ENCODE measurements around the gene WDR38. TPM values are rescaled to one million over a fixed set of nuclear protein-coding genes. Genes with fewer than 3 reads are reported as not detected.
A peak's percentile ranks its signal among the peaks of the same experiment; 100 is the strongest.

The WDR38 gene
- total RNA-seq, 1 donor from 2014 or later, result not detected

DNA sequence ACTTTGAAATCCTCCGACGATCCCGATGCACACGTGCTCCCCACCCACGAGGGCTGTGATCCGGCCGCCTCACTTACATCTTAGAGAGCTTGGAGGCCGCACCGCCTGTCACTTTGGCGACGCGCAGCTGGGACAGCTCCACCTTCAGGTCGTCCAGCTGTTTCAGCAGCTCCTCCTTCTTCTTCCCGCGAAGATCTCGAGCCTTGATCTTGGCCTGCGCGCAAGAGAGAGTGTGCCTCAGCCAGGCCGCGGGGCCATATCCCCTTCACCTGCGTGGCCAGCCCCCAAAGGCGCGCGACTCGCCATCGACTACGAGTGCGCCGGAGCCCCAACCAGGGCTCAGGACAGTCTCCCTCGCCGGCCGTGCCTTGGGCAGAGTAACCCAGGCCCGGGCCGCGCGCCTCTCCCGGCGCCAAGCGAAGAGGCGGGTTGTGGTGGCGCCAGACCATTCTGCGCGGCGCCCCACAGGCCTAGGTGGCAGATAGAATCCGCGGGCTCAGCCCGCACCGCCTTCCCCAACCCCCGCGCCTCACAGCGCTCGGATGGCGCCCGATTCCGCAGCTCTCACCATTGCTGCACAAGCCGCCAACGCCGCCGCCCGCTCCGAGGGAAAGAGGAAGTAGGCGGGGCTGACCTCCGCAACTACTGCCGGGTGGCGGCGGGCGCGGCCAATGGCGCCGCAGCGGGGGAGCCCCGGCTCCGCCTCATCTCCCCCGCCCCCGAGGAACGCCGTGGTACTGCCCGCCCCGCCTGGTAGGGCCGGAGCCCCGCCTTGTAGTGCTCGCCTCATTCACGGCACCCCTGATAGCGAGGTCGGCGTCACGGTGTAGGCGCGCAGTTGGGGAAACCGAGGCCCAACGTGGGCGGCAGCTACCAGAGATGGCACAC is 8.3 kb downstream of the WDR38 start, which contains the start of the genes ARPC5L and RPL35:
Gene ARPC5L, plus strand, starts transcription at position 789 of the 888 bp plus-strand sequence. CDS start 7,161 bp downstream, outside the sequence.
Gene RPL35, minus strand, starts transcription at position 616 of the 888 bp plus-strand sequence. Its CDS starts 45 bp downstream, at position 571.
- Mint-ChIP-seq H3K4me3 (ENCODE audit: unreplicated experiment) (peak within 1 kb of the TSS; percentile 95), H3K27ac (ENCODE audit: unreplicated experiment) (peak within 1 kb of the TSS; percentile 72), H3K36me3 (ENCODE audit: low read depth, unreplicated experiment) (peaks cover 10% of the 10 kb centered on the region), H3K27me3 (ENCODE audit: unreplicated experiment) (peaks cover 9% of the 10 kb centered on the region), H3K9me3 (ENCODE audit: unreplicated experiment) (no peaks in the 10 kb centered on the region), H3K4me1 (ENCODE audit: unreplicated experiment) (peaks cover 10% of the 10 kb centered on the region)
- TF ChIP-seq, protein P1, sequence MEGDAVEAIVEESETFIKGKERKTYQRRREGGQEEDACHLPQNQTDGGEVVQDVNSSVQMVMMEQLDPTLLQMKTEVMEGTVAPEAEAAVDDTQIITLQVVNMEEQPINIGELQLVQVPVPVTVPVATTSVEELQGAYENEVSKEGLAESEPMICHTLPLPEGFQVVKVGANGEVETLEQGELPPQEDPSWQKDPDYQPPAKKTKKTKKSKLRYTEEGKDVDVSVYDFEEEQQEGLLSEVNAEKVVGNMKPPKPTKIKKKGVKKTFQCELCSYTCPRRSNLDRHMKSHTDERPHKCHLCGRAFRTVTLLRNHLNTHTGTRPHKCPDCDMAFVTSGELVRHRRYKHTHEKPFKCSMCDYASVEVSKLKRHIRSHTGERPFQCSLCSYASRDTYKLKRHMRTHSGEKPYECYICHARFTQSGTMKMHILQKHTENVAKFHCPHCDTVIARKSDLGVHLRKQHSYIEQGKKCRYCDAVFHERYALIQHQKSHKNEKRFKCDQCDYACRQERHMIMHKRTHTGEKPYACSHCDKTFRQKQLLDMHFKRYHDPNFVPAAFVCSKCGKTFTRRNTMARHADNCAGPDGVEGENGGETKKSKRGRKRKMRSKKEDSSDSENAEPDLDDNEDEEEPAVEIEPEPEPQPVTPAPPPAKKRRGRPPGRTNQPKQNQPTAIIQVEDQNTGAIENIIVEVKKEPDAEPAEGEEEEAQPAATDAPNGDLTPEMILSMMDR (IDR thresholded peaks at IDR 0.05; ENCODE audit: unreplicated experiment), result peak; percentile 16
- peak; percentile 95 for DNase-seq (ENCODE audit: low spot score)

DNA sequence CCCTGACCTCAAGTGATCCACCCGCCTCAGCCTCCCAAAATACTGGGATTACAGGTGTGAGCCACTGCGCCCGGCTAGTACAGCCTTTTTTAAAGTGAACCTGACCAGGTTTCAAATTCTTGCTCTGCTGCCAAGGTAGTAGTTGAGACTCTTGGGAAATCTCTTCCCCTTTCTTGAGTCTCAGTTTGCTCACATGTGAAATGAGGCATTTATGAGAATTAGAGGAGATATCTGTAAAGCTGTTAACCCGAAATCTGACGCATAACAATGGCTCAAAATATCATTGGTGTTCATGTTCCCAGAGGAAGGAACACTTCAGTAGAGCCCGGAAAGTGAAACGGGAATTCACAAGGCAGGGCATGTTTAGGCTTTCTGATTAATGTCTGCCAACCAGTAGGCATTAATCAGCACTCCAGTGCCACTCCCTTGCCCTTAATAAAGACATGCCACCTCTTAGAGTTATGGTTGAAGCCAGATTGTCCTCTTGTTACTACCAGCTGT is 10.2 kb downstream of the WDR38 start:
- no peak for DNase-seq (ENCODE audit: low spot score)
- Mint-ChIP-seq H3K4me1 (ENCODE audit: unreplicated experiment) (peaks cover 15% of the 10 kb centered on the region), H3K9me3 (ENCODE audit: unreplicated experiment) (no peaks in the 10 kb centered on the region), H3K27me3 (ENCODE audit: unreplicated experiment) (peaks cover 4% of the 10 kb centered on the region), H3K4me3 (ENCODE audit: unreplicated experiment) (peak overlapping the region; percentile 22), H3K27ac (ENCODE audit: unreplicated experiment) (no peak overlapping the region), H3K36me3 (ENCODE audit: low read depth, unreplicated experiment) (peaks cover 10% of the 10 kb centered on the region)
- TF ChIP-seq, protein P1 (IDR thresholded peaks at IDR 0.05; ENCODE audit: unreplicated experiment), result no peak

DNA sequence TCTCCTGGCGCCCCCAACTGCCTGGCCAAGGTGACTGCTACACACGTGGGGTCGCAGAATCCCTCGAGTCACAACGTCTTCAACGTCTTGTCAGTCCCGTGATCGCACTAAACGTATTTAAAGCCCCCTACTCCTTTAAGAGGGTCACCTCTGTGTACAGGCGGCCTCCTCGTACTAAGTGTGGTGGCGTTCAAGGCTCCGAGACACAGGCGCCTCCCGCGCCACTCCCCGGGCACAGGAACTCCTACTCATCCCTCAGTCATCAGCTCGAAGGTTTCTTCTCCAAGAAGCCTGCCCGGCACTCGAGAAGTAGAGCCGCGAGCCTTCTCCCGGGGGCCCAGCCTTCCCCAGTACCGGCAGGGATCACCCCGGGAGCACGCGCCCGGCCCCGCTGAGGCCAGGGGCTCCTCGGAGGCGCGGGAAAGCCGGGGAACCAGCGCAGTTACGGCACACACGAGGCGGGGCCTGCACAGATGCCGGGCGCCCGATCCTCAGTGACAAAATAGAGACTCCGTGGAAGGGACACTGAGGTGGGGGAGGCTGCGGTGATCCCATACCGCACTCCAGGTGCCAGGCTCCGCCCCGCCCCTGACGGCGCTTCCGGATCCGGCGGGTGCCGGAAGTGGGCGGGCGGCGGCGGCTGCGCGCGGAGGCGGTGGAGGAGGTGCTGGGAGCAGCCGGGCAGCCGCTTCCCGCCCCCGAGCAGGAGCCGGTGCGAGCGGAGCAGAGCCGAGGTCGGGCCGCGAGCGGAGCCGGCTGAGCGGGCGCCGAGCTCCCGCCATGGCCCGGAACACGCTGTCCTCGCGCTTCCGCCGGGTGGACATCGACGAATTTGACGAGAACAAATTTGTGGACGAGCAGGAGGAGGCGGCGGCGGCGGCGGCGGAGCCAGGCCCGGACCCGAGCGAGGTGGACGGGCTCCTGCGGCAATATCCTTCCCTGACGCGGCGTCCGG is 15.5 kb downstream of the WDR38 start:
- H3K4me3 Mint-ChIP-seq (ENCODE audit: unreplicated experiment), result peak overlapping the region; percentile 98
- no peaks in the 10 kb centered on the region for H3K9me3 Mint-ChIP-seq (ENCODE audit: unreplicated experiment)
- H3K36me3 Mint-ChIP-seq (ENCODE audit: low read depth, unreplicated experiment), result peaks cover 10% of the 10 kb centered on the region
- peaks cover 34% of the 10 kb centered on the region for H3K4me1 Mint-ChIP-seq (ENCODE audit: unreplicated experiment)
- DNase-seq (ENCODE audit: low spot score), result peak; percentile 90
- H3K27me3 Mint-ChIP-seq (ENCODE audit: unreplicated experiment), result peaks cover 4% of the 10 kb centered on the region
- TF ChIP-seq, protein P1 (IDR thresholded peaks at IDR 0.05; ENCODE audit: unreplicated experiment), result no peak
- H3K27ac Mint-ChIP-seq (ENCODE audit: unreplicated experiment), result peak overlapping the region; percentile 93

DNA sequence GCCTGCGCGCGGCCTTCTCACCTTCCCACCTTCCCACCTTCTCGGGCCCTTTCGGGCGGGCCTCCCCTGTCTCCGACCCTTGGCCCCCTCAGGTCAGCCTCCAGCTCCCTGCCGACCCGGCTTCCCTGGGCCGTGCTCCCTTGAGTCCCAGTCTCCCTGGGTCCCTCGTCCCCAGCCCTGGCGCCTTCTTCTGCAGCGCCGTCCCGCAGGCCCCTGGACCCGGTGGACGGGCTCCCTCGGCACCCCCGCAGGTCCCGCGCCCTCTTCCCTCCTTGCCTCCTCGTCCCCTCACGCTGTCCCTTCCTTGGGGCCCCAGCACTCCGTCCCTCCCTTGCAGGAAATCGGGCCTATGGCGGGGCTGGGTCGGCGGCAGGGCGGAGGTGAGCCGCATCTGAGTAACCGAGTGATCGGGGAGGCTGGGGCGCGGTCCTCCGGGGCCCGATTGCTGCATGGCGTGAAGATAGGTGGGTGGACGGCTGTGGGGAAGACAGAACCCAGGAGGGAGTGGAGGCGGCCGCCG is 16.3 kb downstream of the WDR38 start:
- TF ChIP-seq, protein P1 (IDR thresholded peaks at IDR 0.05; ENCODE audit: unreplicated experiment), result no peak
- Mint-ChIP-seq H3K4me3 (ENCODE audit: unreplicated experiment) (peak overlapping the region; percentile 98), H3K4me1 (ENCODE audit: unreplicated experiment) (peaks cover 34% of the 10 kb centered on the region), H3K27ac (ENCODE audit: unreplicated experiment) (peak overlapping the region; percentile 97), H3K9me3 (ENCODE audit: unreplicated experiment) (no peaks in the 10 kb centered on the region), H3K27me3 (ENCODE audit: unreplicated experiment) (peaks cover 2% of the 10 kb centered on the region), H3K36me3 (ENCODE audit: low read depth, unreplicated experiment) (peaks cover 10% of the 10 kb centered on the region)
- DNase-seq (ENCODE audit: low spot score), result peak; percentile 43
